Karpas-422 (cell line): ENCODE results near the gene BCL11A. TPM values are rescaled to one million over a fixed set of nuclear protein-coding genes. Genes with fewer than 3 reads are reported as not detected.

ENCODE experiments used
- DNase-seq: peaks from one replicate; pipeline ENCODE4 v3.0.0-alpha.2; 2015
- H2AFZ ChIP-seq: fragments of 200-600 bp; sonication (generic); 2 replicates; pipeline ENCODE4 v1.6.1; 2014; ENCODE audit warnings: antibody characterized with exemption, low read length, mixed read lengths
- H3K27ac ChIP-seq: fragments of 200-600 bp; sonication (generic); 2 replicates; pipeline ENCODE4 v1.5.1; 2014; ENCODE audit warnings: mild to moderate bottlenecking, low read length, moderate library complexity
- H3K27me3 ChIP-seq: fragments of 200-600 bp; sonication (generic); 2 replicates; pipeline ENCODE4 v1.6.1; 2014; ENCODE audit warnings: low read length, mixed read lengths
- H3K36me3 ChIP-seq: fragments of 200-600 bp; sonication (generic); 2 replicates; pipeline ENCODE4 v1.6.1; 2014; ENCODE audit warnings: low read length, mixed read lengths; ENCODE audit not compliant: insufficient read depth
- H3K4me1 ChIP-seq: fragments of 200-600 bp; sonication (generic); 2 replicates; pipeline ENCODE4 v1.6.1; 2014; ENCODE audit warnings: mild to moderate bottlenecking, low read length, mixed read lengths
- H3K4me2 ChIP-seq: fragments of 200-600 bp; sonication (generic); 2 replicates; pipeline ENCODE4 v1.6.1; 2014; ENCODE audit warnings: low read length, low read depth, mild to moderate bottlenecking; ENCODE audit not compliant: poor library complexity, severe bottlenecking
- H3K4me3 ChIP-seq: fragments of 200-600 bp; sonication (generic); 2 replicates; pipeline ENCODE4 v1.5.1; 2014; ENCODE audit warnings: mild to moderate bottlenecking, antibody characterized with exemption, low read length, mixed read lengths
- H3K79me2 ChIP-seq: fragments of 200-600 bp; sonication (generic); 2 replicates; pipeline ENCODE4 v1.6.1; 2014; ENCODE audit warnings: mild to moderate bottlenecking, low read length, mixed read lengths
- H3K9ac ChIP-seq: fragments of 200-600 bp; sonication (generic); 2 replicates; pipeline ENCODE4 v1.6.0; 2014; ENCODE audit warnings: low read length
- H3K9me2 ChIP-seq: fragments of 200-600 bp; sonication (generic), shearing (Covaris generic); replicated peaks from 2 replicates; pipeline ENCODE4 v1.6.0; 2014; ENCODE audit warnings: mild to moderate bottlenecking, low read length, moderate library complexity; ENCODE audit not compliant: insufficient read depth
- H3K9me3 ChIP-seq: fragments of 300-700, 200-600 bp; sonication (generic); 2 replicates; pipeline ENCODE4 v1.6.1; 2014; ENCODE audit warnings: low read length, mixed read lengths
- H4K20me1 ChIP-seq: fragments of 200-600 bp; sonication (generic); 2 replicates; pipeline ENCODE4 v1.6.1; 2014; ENCODE audit warnings: mild to moderate bottlenecking, antibody characterized with exemption, low read length, low read depth; ENCODE audit not compliant: insufficient read depth
- total RNA-seq: library from RNA; depleted of rRNA; stranded (reverse); fragments of >200 nt; shearing (Covaris generic); gene quantifications from 2 replicates; pipeline ENCODE4 v1.2.3, GENCODE V29; 2014; ENCODE audit warnings: low replicate concordance

BCL11A gene
- total RNA-seq, 1 experiment from 2014 or later, result 190 TPM

DNA sequence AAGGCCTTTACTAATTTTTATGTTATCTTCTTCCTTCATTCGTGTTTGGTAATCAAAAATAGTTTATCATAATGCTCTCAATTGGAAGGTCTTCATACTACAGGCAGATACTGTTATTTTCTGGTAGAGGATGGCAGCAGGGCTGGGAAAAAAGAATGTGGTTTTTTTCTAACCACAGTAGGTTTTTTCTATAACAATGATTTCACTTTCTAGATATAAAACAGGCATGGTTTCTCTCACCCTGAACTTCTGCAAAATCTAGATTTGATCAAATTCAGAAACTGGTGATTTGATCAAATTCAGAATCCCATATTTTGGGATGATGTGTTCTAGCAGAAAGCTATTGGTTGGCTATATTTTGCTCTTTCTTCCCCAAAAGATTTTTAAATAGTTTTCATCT lies 27.6 kb downstream of the BCL11A start:
- Histone ChIP-seq H3K9ac (no peak overlapping the region), H3K79me2 (peaks cover 100% of the 10 kb centered on the region), H3K36me3 (peaks cover 65% of the 10 kb centered on the region), H3K9me3 (no peaks in the 10 kb centered on the region), H3K27ac (peak overlapping the region; percentile 32), H3K4me2 (no peak overlapping the region), H3K9me2 (no peaks in the 10 kb centered on the region), H4K20me1 (peaks cover 38% of the 10 kb centered on the region; the same call in 1 of the 2 replicates), H3K4me1 (peaks cover 97% of the 10 kb centered on the region), H2AFZ (no peak overlapping the region), H3K27me3 (no peaks in the 10 kb centered on the region), H3K4me3 (no peak overlapping the region)
- DNase-seq, result no peak

DNA sequence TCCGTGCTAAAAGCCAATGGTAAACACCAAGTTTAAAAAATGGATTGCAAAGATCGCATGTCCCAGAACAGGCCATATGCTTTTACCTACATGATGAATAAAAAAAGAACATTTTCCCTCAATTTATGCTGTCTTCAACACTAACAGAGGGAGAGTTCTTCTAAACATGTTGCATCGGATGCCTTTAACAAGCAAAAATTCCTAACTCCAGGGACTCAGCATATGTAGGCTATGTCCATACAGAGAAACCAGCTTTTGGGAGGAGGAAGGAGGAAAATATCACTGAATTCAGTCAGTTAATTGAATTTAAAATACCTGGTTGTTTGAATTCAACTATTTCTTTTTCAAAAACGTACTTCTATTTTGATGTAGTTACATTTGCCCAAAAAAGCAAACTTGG lies 28.6 kb downstream of the BCL11A start:
- Histone ChIP-seq H3K4me1 (peaks cover 97% of the 10 kb centered on the region), H3K27ac (peak overlapping the region; percentile 32), H3K9me2 (no peaks in the 10 kb centered on the region), H3K9ac (no peak overlapping the region), H3K36me3 (peaks cover 75% of the 10 kb centered on the region), H3K9me3 (no peaks in the 10 kb centered on the region), H4K20me1 (peaks cover 36% of the 10 kb centered on the region; the same call in 1 of the 2 replicates), H3K4me2 (no peak overlapping the region), H3K4me3 (no peak overlapping the region), H2AFZ (no peak overlapping the region), H3K79me2 (peaks cover 100% of the 10 kb centered on the region), H3K27me3 (no peaks in the 10 kb centered on the region)
- DNase-seq, result no peak

DNA sequence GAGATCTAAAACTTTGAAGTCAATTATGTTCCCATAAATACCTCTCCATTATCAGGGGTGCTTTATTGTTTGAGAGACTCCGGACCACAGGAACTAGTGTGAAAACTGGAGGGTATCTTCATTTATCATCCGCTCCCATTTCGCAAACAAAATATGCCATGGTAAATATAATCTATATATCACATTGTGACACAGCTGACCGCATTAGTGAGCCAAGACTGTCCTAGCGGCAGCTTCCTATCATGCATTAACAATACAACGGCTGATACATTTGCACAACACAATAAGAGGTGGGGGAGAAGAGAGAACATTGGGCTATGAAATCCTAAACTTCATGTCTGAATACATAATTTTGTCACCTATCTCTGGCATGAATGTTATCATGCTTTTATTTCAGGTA lies 29.5 kb downstream of the BCL11A start:
- Histone ChIP-seq H3K9me3 (no peaks in the 10 kb centered on the region), H3K9ac (no peak overlapping the region), H3K27ac (0 out of 2 replicates have a peak overlapping the region, but pooled peaks have one; percentile 4), H3K4me2 (no peak overlapping the region), H3K4me1 (peaks cover 95% of the 10 kb centered on the region), H3K79me2 (peaks cover 100% of the 10 kb centered on the region), H3K4me3 (no peak overlapping the region), H4K20me1 (peaks cover 30% of the 10 kb centered on the region; the same call in 1 of the 2 replicates), H2AFZ (no peak overlapping the region), H3K9me2 (no peaks in the 10 kb centered on the region), H3K36me3 (peaks cover 74% of the 10 kb centered on the region), H3K27me3 (no peaks in the 10 kb centered on the region)
- no peak for DNase-seq

GRCh38 chr2:60522462-60522861 lies 31.0 kb downstream of the BCL11A start:
- Histone ChIP-seq H3K4me2 (no peak overlapping the region), H3K36me3 (peaks cover 82% of the 10 kb centered on the region), H3K4me1 (peaks cover 95% of the 10 kb centered on the region)

GRCh38 chr2:60521626-60522025 lies 31.8 kb downstream of the BCL11A start:
- peaks cover 78% of the 10 kb centered on the region for H3K36me3 ChIP-seq
- H3K4me1 ChIP-seq, result peaks cover 95% of the 10 kb centered on the region
- no peak overlapping the region for H2AFZ ChIP-seq
- H3K9me3 ChIP-seq, result no peaks in the 10 kb centered on the region
- H3K4me2 ChIP-seq, result no peak overlapping the region
- H3K27ac ChIP-seq, result no peak overlapping the region
- H3K9me2 ChIP-seq, result no peaks in the 10 kb centered on the region
- H3K79me2 ChIP-seq, result peaks cover 100% of the 10 kb centered on the region
- no peak for DNase-seq
- H3K4me3 ChIP-seq, result no peak overlapping the region
- peaks cover 15% of the 10 kb centered on the region; the same call in 1 of the 2 replicates for H4K20me1 ChIP-seq
- H3K27me3 ChIP-seq, result no peaks in the 10 kb centered on the region
- no peak overlapping the region for H3K9ac ChIP-seq

More at GRCh38 chr2:60522462-60522861, 31.0 kb downstream of the BCL11A start:
- no peak overlapping the region for H2AFZ ChIP-seq
- no peak for DNase-seq
- no peak overlapping the region for H3K9ac ChIP-seq
- no peak overlapping the region for H3K4me3 ChIP-seq
- H4K20me1 ChIP-seq, result peaks cover 19% of the 10 kb centered on the region; the same call in 1 of the 2 replicates
- H3K27me3 ChIP-seq, result no peaks in the 10 kb centered on the region
- peaks cover 100% of the 10 kb centered on the region for H3K79me2 ChIP-seq
- peak overlapping the region; percentile 25 for H3K27ac ChIP-seq
- no peaks in the 10 kb centered on the region for H3K9me3 ChIP-seq
- H3K9me2 ChIP-seq, result no peaks in the 10 kb centered on the region

- no peak overlapping the region for H3K9ac ChIP-seq
- H3K27ac ChIP-seq, result no peak overlapping the region
- H3K27me3 ChIP-seq, result no peaks in the 10 kb centered on the region
- H3K36me3 ChIP-seq, result peaks cover 78% of the 10 kb centered on the region
- no peak overlapping the region for H3K4me2 ChIP-seq
- H3K9me3 ChIP-seq, result no peaks in the 10 kb centered on the region
- no peak for DNase-seq
- H3K4me3 ChIP-seq, result no peak overlapping the region
- H3K9me2 ChIP-seq, result no peaks in the 10 kb centered on the region
- H2AFZ ChIP-seq, result no peak overlapping the region
- peaks cover 95% of the 10 kb centered on the region for H3K4me1 ChIP-seq
- H4K20me1 ChIP-seq, result peaks cover 15% of the 10 kb centered on the region; the same call in 1 of the 2 replicates
- H3K79me2 ChIP-seq, result peaks cover 100% of the 10 kb centered on the region
These were observed 32.4 kb downstream of the BCL11A start for GRCh38 chr2:60520917-60521539.

DNA sequence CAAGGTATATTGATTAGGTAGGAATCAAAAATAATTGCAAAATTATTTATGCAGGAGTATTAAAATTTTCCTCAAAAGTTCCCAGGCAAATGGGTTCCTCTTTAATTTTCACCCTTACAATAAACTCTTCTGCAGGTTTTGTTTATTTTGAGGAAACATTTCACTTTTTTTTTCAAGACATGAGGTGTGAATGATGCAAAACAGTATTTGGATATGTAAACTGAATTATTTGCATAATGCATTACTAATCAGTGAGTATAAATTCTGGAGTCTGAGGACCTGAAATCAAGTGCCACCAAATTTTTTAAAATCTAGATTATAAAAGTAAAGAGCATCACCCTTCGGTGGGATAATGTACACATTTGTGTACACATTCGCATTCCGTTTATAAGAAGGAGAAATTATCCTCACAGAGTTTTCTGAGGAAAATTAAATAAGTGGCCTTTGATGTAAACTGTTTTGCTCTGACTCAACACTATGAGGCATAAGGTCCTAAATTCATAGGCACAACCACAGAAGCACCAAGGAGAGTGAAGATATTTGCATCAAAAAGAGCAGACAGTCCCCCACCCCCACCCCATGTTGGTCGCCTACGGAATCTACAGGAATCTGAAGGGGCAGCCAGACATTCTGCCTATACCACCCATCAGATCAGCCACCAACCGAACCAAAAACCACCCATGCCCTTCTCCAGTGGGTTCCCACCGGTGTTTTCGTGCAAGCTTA lies 33.1 kb downstream of the BCL11A start:
- Histone ChIP-seq H3K79me2 (peaks cover 100% of the 10 kb centered on the region), H3K4me2 (no peak overlapping the region), H3K9me3 (no peaks in the 10 kb centered on the region), H2AFZ (no peak overlapping the region), H3K4me1 (peaks cover 95% of the 10 kb centered on the region), H3K4me3 (no peak overlapping the region), H4K20me1 (peaks cover 20% of the 10 kb centered on the region; the same call in 1 of the 2 replicates), H3K27ac (no peak overlapping the region), H3K9ac (no peak overlapping the region), H3K9me2 (no peaks in the 10 kb centered on the region), H3K36me3 (peaks cover 73% of the 10 kb centered on the region), H3K27me3 (no peaks in the 10 kb centered on the region)
- no peak for DNase-seq

- Histone ChIP-seq H3K9me3 (no peaks in the 10 kb centered on the region), H3K4me2 (no peak overlapping the region), H3K9ac (no peak overlapping the region), H4K20me1 (peaks cover 21% of the 10 kb centered on the region; the same call in 1 of the 2 replicates), H3K36me3 (peaks cover 68% of the 10 kb centered on the region), H3K9me2 (no peaks in the 10 kb centered on the region), H3K4me1 (peaks cover 95% of the 10 kb centered on the region), H3K4me3 (no peak overlapping the region), H2AFZ (no peak overlapping the region), H3K79me2 (peaks cover 100% of the 10 kb centered on the region), H3K27me3 (no peaks in the 10 kb centered on the region), H3K27ac (no peak overlapping the region)
- no peak for DNase-seq
These were observed 34.1 kb downstream of the BCL11A start for GRCh38 chr2:60519231-60519863.
